ENCODE results near the gene CNOT6L.

CNOT6L gene

GRCh38 chr4:77703666-77704065 lies 115.5 kb downstream of the CNOT6L start:
- no peak overlapping the region for H3K27ac ChIP-seq
- no peak for TF ChIP-seq CTCF (conservative IDR thresholded peaks at IDR 0.05; ENCODE audit: low read depth)
- no peak for DNase-seq (ENCODE audit: low spot score)
- ChIA-PET CTCF (interaction anchor here (0.6 kb wide), 1 partner anchor 1210 kb away, joined by 11 read pairs; no protein-coding TSS in a partner anchor), POLR2A (ENCODE audit: low non-redundant PET) (no interaction called here)

- CTCF ChIA-PET, result no interaction called here
- H3K27ac ChIP-seq, result no peak overlapping the region
- TF ChIP-seq CTCF (conservative IDR thresholded peaks at IDR 0.05; ENCODE audit: low read depth), result no peak
- POLR2A ChIA-PET (ENCODE audit: low non-redundant PET), result no interaction called here
- no peak for DNase-seq (ENCODE audit: low spot score)
Measured at GRCh38 chr4:77701121-77701520, 118.0 kb downstream of the CNOT6L start.

GRCh38 chr4:77699731-77700210 lies 119.4 kb downstream of the CNOT6L start:
- POLR2A ChIA-PET (ENCODE audit: low non-redundant PET), result no interaction called here
- H3K27ac ChIP-seq, result no peak overlapping the region
- DNase-seq (ENCODE audit: low spot score), result peak; percentile 66
- no peak for TF ChIP-seq CTCF (conservative IDR thresholded peaks at IDR 0.05; ENCODE audit: low read depth)
- CTCF ChIA-PET, result interaction anchor here (0.5 to 2.4 kb wide), 2 partner anchors 148 to 234 kb away, joined by 3 to 7 read pairs; no protein-coding TSS in a partner anchor

- CTCF ChIA-PET, result interaction anchor here (0.6 to 2.4 kb wide), 4 partner anchors 9 to 233 kb away, joined by 3 to 7 read pairs (median 3); no protein-coding TSS in a partner anchor
- H3K27ac ChIP-seq, result no peak overlapping the region
- peak; percentile 43 for TF ChIP-seq CTCF (conservative IDR thresholded peaks at IDR 0.05; ENCODE audit: low read depth)
- peak; percentile 60 for DNase-seq (ENCODE audit: low spot score)
- POLR2A ChIA-PET (ENCODE audit: low non-redundant PET), result no interaction called here
Measured at GRCh38 chr4:77697860-77698590, 121.1 kb downstream of the CNOT6L start.

- ChIA-PET POLR2A (ENCODE audit: low non-redundant PET) (no interaction called here), CTCF (no interaction called here)
- no peak for TF ChIP-seq CTCF (conservative IDR thresholded peaks at IDR 0.05; ENCODE audit: low read depth)
- peak; percentile 95 for DNase-seq (ENCODE audit: low spot score)
- no peak overlapping the region for H3K27ac ChIP-seq
Measured at GRCh38 chr4:77695774-77696173, 123.4 kb downstream of the CNOT6L start.

GRCh38 chr4:77692847-77693432 lies 126.2 kb downstream of the CNOT6L start:
- DNase-seq (ENCODE audit: low spot score), result no peak
- TF ChIP-seq CTCF (conservative IDR thresholded peaks at IDR 0.05; ENCODE audit: low read depth), result no peak
- ChIA-PET CTCF (no interaction called here), POLR2A (ENCODE audit: low non-redundant PET) (no interaction called here)
- no peak overlapping the region for H3K27ac ChIP-seq

Data from RWPE1 (cell line).